8988T (cell line): Measurements from ENCODE around the gene ROMO1.

Experiments used
- DNase-seq: peaks from one replicate; pipeline ENCODE4 v3.0.0; 2011

ROMO1 gene

GRCh38 chr20:35699127-35699956 is at the start of gene ROMO1, which contains the start of gene NFS1:
TSS of gene ROMO1 (plus strand) at chr20:35699405. CDS start at chr20:35699633, 228 bp downstream.
TSS of gene NFS1 (minus strand) at chr20:35699352. CDS start at chr20:35699288, 64 bp downstream.
- DNase-seq, result peak; percentile 85

- no peak for DNase-seq
These were observed 48.6 kb upstream of the ROMO1 start for GRCh38 chr20:35650632-35651031.

DNA sequence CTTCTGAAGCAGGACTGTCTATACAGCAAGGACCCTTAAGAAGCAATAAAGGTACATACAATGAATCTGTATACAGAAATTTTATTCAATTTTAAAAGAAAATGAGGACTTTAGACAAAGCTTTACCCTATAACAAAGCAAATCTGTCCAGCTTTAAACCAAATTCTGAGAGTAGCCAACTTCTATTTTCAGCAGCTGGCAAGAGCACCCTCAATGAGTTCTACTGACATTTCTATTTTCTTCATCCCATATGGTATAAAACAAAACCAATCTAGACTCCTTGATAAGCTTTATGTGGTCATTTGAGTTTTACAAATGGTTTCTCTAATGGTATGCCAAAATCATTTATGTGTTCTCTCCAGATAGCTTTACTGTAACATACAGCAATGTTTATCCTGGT is 47.2 kb upstream of the ROMO1 start:
- DNase-seq, result no peak

- no peak for DNase-seq
These were observed 46.4 kb upstream of the ROMO1 start for GRCh38 chr20:35652641-35653429.

GRCh38 chr20:35653430-35653734 is 45.8 kb upstream of the ROMO1 start:
- no peak for DNase-seq

GRCh38 chr20:35653893-35654292 is 45.3 kb upstream of the ROMO1 start:
- DNase-seq, result no peak

- no peak for DNase-seq
These were observed 44.8 kb upstream of the ROMO1 start for GRCh38 chr20:35654415-35654814.

GRCh38 chr20:35657271-35657670 is 41.9 kb upstream of the ROMO1 start:
- no peak for DNase-seq

DNA sequence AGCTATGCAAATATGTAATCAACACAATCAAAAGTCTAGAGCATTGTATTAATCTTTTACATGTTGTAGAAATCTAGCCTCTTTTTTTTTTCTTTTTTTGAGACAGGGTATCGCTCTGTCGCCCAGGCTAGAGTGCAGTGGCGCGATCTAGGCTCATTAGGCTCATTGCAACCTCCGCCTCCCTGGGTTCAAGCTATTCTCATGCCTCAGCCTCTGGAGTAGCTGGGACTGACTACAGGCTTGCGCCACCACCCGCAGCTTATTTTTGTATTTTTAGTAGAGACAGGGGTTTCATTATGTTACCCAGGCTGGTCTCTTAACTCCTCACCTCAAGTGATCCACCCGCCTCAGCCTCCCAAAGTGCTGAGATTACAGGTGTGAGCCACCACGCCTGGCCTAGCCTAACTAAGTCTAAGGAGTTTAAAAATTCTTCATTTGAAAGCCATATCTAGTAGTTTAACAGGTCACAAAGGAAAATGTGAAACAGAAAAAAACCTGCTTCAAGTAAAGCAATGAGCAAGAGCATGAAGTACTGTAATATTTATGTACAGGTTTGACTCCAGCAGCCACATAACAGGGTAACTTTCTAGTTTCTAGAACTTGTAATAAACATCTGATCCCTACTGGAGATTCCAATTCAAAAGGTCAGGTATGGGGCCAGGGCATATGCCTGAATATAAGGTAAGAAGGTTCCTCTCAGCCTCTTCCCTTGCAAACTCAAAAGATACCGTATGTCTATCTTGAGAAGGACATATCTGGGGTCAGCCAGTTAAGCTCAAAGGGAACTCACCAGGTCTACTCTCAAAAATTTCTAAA is 38.9 kb upstream of the ROMO1 start:
- DNase-seq, result no peak

DNA sequence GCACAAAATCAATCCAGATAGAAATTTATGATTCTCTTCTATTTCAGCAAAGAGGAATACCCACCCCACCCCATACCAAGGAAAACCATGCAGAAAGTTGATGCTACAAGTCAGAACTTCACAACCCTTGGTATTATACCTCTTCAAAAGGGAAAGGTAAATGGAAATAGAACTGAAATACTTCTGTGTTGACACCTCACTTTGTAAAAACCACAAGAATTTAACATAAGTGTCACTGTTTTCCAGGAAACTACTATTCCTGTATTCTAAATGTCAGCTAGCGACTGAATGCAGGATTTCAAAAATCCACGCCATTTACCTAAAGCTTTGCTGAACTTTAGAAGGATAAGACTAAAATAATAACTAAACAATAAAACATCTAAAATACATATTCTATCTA is 38.2 kb upstream of the ROMO1 start:
- no peak for DNase-seq

DNA sequence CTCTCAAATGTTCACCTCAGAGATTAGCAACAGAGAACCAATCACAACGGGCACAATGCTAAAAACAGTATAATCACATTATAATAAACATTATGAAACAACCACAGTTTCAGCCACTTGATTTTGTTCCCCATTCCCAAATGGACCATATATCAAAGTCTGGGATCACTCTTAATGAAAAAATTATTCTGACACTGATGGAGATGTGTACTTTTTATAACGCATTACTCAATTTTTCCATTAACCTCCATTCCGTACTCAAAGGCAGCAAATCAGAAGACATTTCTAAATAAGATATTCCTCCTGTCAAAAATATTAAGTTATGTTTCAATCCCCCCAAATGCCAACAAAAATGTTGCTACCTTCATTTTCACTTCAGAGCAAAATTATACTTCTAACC is 37.3 kb upstream of the ROMO1 start:
- no peak for DNase-seq

- no peak for DNase-seq
These were observed 36.7 kb upstream of the ROMO1 start for GRCh38 chr20:35662551-35662950.

DNA sequence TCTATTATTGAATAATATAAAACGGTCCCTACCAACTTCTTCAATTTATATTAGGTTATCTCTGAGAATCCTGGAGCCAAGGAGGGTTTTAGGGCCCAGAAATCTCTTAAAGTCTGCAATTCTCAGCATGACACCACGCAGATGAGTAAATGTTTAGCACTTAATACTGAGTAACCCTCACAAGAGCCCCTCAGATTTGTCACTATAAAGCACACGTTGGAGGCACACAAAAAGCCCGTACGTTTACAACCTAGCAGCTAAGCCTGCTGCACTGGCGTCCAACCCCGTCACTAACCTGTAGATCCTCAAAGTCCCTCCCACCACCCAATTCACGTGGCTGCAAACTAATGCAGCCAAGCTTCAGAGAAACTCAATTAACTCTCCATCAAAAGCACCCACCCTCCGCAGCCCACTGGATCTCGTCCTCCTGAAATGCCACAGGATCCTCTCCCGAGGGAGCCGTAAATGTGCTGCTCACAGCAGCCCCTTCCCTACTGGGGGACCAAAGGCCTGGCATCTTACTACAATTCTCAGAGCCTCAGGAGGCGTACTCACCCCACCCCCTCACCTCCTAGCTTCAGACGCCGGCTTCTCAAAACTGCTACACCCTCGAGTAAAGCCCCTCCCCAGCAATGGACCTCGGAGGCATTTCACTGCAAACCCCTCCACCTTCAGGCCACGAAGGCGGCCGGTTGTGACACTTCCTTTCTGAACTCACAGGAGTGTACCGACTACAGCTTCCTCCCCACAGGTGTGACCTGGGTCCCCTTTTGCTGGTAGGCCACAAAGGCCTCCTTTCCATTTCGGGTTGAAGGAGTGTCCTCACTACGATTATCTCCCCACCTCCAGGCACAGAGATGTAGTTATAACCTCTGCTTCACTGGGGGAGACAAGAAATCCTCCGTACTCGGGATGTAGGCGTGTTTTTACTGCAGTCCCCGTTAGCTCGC is 35.4 kb upstream of the ROMO1 start:
- DNase-seq, result no peak

GRCh38 chr20:35664466-35665206 is 34.6 kb upstream of the ROMO1 start, which contains the start of the genes CPNE1 and RBM12:
TSS of gene CPNE1 (minus strand) at chr20:35664900. CDS start at chr20:35632923, 31,977 bp downstream.
TSS of gene RBM12 (minus strand) at chr20:35664900. CDS start at chr20:35655322, 9,578 bp downstream.
- DNase-seq, result peak; percentile 90

GRCh38 chr20:35665949-35666288 is 33.3 kb upstream of the ROMO1 start:
- DNase-seq, result no peak

DNA sequence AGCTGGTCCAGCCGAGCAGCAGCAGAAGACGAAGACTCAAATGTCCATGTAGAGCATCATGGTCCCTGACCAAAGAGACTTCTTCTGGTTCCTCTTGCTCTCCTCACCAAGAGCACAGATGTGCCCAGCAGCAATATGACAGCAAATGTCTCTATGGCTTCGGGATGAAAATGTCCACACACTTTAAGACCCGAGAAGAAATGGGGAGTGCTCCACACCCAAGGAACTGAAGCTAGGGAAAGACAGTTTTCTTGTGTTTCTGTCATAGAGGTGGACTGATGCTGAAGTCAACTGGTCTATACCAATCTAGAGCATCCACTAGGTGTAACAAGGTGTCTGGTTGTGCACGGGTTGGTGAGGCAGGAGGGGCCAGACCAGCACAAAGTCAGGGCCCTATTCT is 30.0 kb upstream of the ROMO1 start:
- DNase-seq, result no peak

DNA sequence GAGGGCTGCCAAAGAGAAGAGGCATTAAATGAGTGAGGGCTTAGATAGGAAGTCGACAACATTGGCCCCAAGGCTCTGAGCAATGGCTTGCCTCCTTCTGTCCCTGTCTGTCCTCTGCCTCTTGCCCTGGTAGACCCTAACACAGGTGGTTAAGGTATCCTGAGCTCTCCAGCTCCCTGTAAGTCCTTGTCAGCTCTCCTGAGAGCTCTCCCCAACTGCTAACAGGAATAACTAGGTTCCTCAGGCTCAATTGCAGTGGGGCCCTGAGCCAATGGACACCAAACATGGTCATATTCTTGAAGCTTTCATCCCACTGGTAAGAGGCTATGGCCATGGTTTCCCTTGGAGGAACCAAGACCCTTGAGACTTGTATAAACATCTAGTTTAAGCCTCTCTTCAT is 29.5 kb upstream of the ROMO1 start:
- no peak for DNase-seq

- no peak for DNase-seq
These were observed 25.3 kb upstream of the ROMO1 start for GRCh38 chr20:35673884-35674283.

DNA sequence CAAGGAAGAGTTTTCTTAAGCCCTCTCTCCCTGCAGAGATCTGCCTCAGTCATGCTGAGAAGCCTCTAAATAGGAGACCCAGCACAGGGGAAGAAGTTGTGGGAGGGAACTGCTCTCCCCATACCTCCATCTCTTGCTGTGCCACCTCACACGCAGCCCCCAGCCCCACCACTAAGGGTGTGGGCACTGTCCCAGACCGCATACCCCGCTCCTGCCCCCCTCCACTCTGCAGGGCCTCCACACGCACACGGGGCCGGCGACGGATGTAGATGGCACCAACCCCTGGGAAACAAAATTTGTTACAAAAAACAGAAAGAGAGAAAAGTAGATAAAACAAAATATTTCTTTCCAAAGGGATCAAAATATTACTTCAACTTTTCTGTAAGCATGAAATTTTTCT is 24.3 kb upstream of the ROMO1 start:
- no peak for DNase-seq

GRCh38 chr20:35680452-35681183 is 18.6 kb upstream of the ROMO1 start:
- no peak for DNase-seq

- no peak for DNase-seq
These were observed 17.2 kb upstream of the ROMO1 start for GRCh38 chr20:35681960-35682359.
